HepG2 (cell line): ENCODE results near the gene ANKS1A. TPM values are rescaled to one million over a fixed set of nuclear protein-coding genes. Genes with fewer than 3 reads are reported as not detected.
A peak's percentile ranks its signal among the peaks of the same experiment; 100 is the strongest.

Source experiments
- ATAC-seq: fragments of 200-7000 bp; cut with Tn5 transposase; 3 replicates; pipeline ENCODE4 v1.9.1; 2020; ENCODE audit warnings: mild to moderate bottlenecking, moderate library complexity
- BruUV-seq: library from RNA; stranded (reverse); fragments of 400-500 nt; replicated peaks from 2 replicates; lab custom pipeline; 2021; lab: Mats Ljungman, UMichigan
- CTCF ChIA-PET: fragments of 300-600 bp; formaldehyde crosslinking; extraction: SDS; loops from one replicate; lab custom pipeline; 2021; ENCODE audit warnings: low total read pairs, inconsistent platforms, low intra/inter-chr PET ratio; lab: Yijun Ruan, JAX
- POLR2A ChIA-PET: fragments of 350-600 bp; sonication (Branson Sonifier 250); formaldehyde crosslinking; loops from one replicate; lab custom pipeline; 2020; ENCODE audit warnings: antibody characterized with exemption, inconsistent platforms; lab: Yijun Ruan, JAX
- DNase-seq: peaks from one replicate; pipeline ENCODE4 v3.0.0-alpha.2; 2015; ENCODE audit warnings: low spot score
- FAIRE-seq: peaks from 3 replicates; lab custom pipeline; 2011; peaks lifted over from hg19 to GRCh38; lab: Jason Lieb, UNC
- H2AFZ ChIP-seq: one replicate; pipeline ENCODE4 v1.6.1; 2011; ENCODE audit warnings: low read length, inconsistent platforms
- H3K27ac ChIP-seq: fragments of 300-600 bp; 3 replicates; pipeline ENCODE4 v1.8.0; 2011; ENCODE audit warnings: mixed run types, mild to moderate bottlenecking, mixed read lengths, low read length, inconsistent platforms; ENCODE audit not compliant: insufficient read depth; ENCODE audit errors: extremely low read length
- H3K27me3 ChIP-seq, 2 experiments: fragments of 200-600 bp in 1 of 2; 2 replicates in 1 of 2; 3 replicates in 1 of 2; pipeline versions ENCODE4 v1.6.0 to v1.8.0; 2011; ENCODE audit warnings: low read length in 2 of 2, mild to moderate bottlenecking in 2 of 2, moderate library complexity in 2 of 2, inconsistent platforms in 1 of 2; ENCODE audit not compliant: insufficient read depth in 2 of 2, control insufficient read depth in 1 of 2
- H3K36me3 ChIP-seq, 2 experiments: fragments of 200-600 bp in 1 of 2; replicated peaks in 1 of 2; 2 replicates in 1 of 2; 3 replicates in 1 of 2; pipeline versions ENCODE4 v1.5.1 to v1.8.0; 2011; ENCODE audit warnings: low read length in 2 of 2, inconsistent platforms in 1 of 2; ENCODE audit not compliant: insufficient read depth in 2 of 2, control insufficient read depth in 1 of 2
- H3K4me1 ChIP-seq: 2 replicates; pipeline ENCODE4 v1.5.1; 2012; ENCODE audit warnings: low read length, inconsistent platforms; ENCODE audit not compliant: insufficient read depth
- H3K4me2 ChIP-seq: 2 replicates; pipeline ENCODE4 v1.6.0; 2011; ENCODE audit warnings: low read depth, low read length, inconsistent platforms
- H3K4me3 ChIP-seq, 3 experiments: fragments of 200-600 bp in 1 of 3; sonication (generic), shearing (Covaris generic) in 1 of 3; replicated peaks in 1 of 3; 2 replicates each; pipeline ENCODE4 v1.5.1; 2011 to 2016; ENCODE audit warnings: low read length in 3 of 3, inconsistent platforms in 2 of 3, low read depth in 2 of 3, mild to moderate bottlenecking in 2 of 3, control low read depth in 1 of 3, mixed read lengths in 1 of 3; ENCODE audit not compliant: insufficient read depth in 1 of 3
- H3K79me2 ChIP-seq: one replicate; pipeline ENCODE4 v1.6.1; 2011; ENCODE audit warnings: low read length, inconsistent platforms; ENCODE audit not compliant: insufficient read depth
- H3K9ac ChIP-seq: 2 replicates; pipeline ENCODE4 v1.6.0; 2011; ENCODE audit warnings: mild to moderate bottlenecking, low read depth, low read length, inconsistent platforms; ENCODE audit not compliant: insufficient read depth
- H3K9me3 ChIP-seq: 2 replicates; pipeline ENCODE4 v1.5.1; 2012; ENCODE audit warnings: mild to moderate bottlenecking, low read length
- H4K20me1 ChIP-seq: 2 replicates; pipeline ENCODE4 v1.6.0; 2011; ENCODE audit warnings: inconsistent platforms, mild to moderate bottlenecking, low read length, moderate library complexity; ENCODE audit not compliant: insufficient read depth
- CEBPB ChIP-seq: IDR thresholded peaks from 2 replicates; pipeline ENCODE4 v1.6.1; 2011; ENCODE audit warnings: low read depth, low read length, improper control_type of control experiment, borderline replicate concordance
- CHD2 ChIP-seq: IDR thresholded peaks from 2 replicates; pipeline ENCODE4 v1.6.1; 2011; ENCODE audit warnings: low read depth, low read length, improper control_type of control experiment
- DPF2 ChIP-seq: sonication (generic); formaldehyde crosslinking; IDR thresholded peaks from 2 replicates; pipeline ENCODE4 v1.4.0; 2020; ENCODE audit warnings: mild to moderate bottlenecking, low read depth, missing genetic modification reagents, borderline replicate concordance
- EED ChIP-seq: sonication (generic); formaldehyde crosslinking; IDR thresholded peaks from 2 replicates; pipeline ENCODE4 v1.5.0; 2020; ENCODE audit warnings: mild to moderate bottlenecking, missing genetic modification reagents
- MAFG ChIP-seq: sonication (generic); formaldehyde crosslinking; IDR thresholded peaks from 2 replicates; pipeline ENCODE4 v1.5.1; 2020; ENCODE audit warnings: mild to moderate bottlenecking, missing genetic modification reagents
- SNAPC4 ChIP-seq: sonication (generic); formaldehyde crosslinking; IDR thresholded peaks from 2 replicates; pipeline ENCODE4 v1.4.0; 2020; ENCODE audit warnings: mild to moderate bottlenecking, missing genetic modification reagents
- TBX3 ChIP-seq: fragments of 450-650 bp; IDR thresholded peaks from 2 replicates; pipeline ENCODE4 v1.6.1; 2017; ENCODE audit warnings: antibody characterized with exemption, mild to moderate bottlenecking, inconsistent platforms, borderline replicate concordance
- TCF12 ChIP-seq, 2 experiments: fragments of 450-650 bp in 1 of 2; sonication (generic) in 1 of 2; formaldehyde crosslinking in 1 of 2; IDR thresholded peaks; 2 replicates each; pipeline versions ENCODE4 v1.6.1 to v1.8.0; 2017 to 2022; ENCODE audit warnings: antibody characterized with exemption in 1 of 2, mild to moderate bottlenecking in 1 of 2, missing genetic modification reagents in 1 of 2, moderate library complexity in 1 of 2
- XRCC5 ChIP-seq: fragments of 200-400 bp; formaldehyde crosslinking; optimal IDR thresholded peaks from 2 replicates; pipeline ENCODE3; 2017; ENCODE audit warnings: mild to moderate bottlenecking, low read length
- ZNF337 ChIP-seq: sonication (generic); formaldehyde crosslinking; IDR thresholded peaks from 2 replicates; pipeline ENCODE4 v1.5.1; 2020; ENCODE audit warnings: missing genetic modification reagents, low read depth, mild to moderate bottlenecking, borderline replicate concordance
- ZNF383 ChIP-seq: sonication (generic); formaldehyde crosslinking; IDR thresholded peaks from 2 replicates; pipeline ENCODE4 v1.4.0; 2020; ENCODE audit warnings: missing genetic modification reagents, mild to moderate bottlenecking, borderline replicate concordance
- ZNF564 ChIP-seq: sonication (generic); formaldehyde crosslinking; IDR thresholded peaks from 2 replicates; pipeline ENCODE4 v1.8.1; 2023; ENCODE audit warnings: mild to moderate bottlenecking, missing genetic modification reagents
- ZNF567 ChIP-seq: sonication (generic); formaldehyde crosslinking; IDR thresholded peaks from 2 replicates; pipeline ENCODE4 v1.8.1; 2023; ENCODE audit warnings: mild to moderate bottlenecking, missing genetic modification reagents, borderline replicate concordance
- ZNF572 ChIP-seq: sonication (generic); formaldehyde crosslinking; IDR thresholded peaks from 2 replicates; pipeline ENCODE4 v1.5.1; 2020; ENCODE audit warnings: mild to moderate bottlenecking, missing genetic modification reagents
- WGBS: methylation state at CpG from one replicate; pipeline ENCODE4 v1.1.6; 2017; ENCODE audit warnings: low lambda C conversion rate; 5-methylcytosine and 5-hydroxymethylcytosine counted together
- in situ Hi-C: cut with HindIII; loops from 2 replicates; pipeline ENCODE4 v1.10.0; 2017; ENCODE audit warnings: low pct_unique_long_range_greater_than_20kb; ENCODE audit not compliant: extremely low pct_ligation_motif_present
- intact Hi-C: fragments of 100-400 bp; cut with micrococcal nuclease; formaldehyde crosslinking; loops from one replicate; pipeline ENCODE4 v1.10.0; 2022; ENCODE audit not compliant: unreplicated experiment
- polyA plus RNA-seq, 8 experiments: library from polyadenylated mRNA; depleted of rRNA in 3 of 8; stranded (reverse) in 7 of 8; unstranded in 1 of 8; fragments of >200 nt; fragmentation: Illumina TruSeq in 4 of 8; extraction: Trizol in 4 of 8; gene quantifications; 2 replicates each; pipeline versions ENCODE4 v1.2.1 to v1.2.3, GENCODE V29; 2011 to 2016; ENCODE audit warnings: low read depth in 4 of 8, missing spikeins in 1 of 8, mixed read lengths in 1 of 8; ENCODE audit not compliant: insufficient read depth in 1 of 8
- total RNA-seq, 5 experiments: library from RNA; depleted of rRNA; stranded (reverse); fragments of >200 nt; fragmentation: Illumina TruSeq; extraction: Trizol; gene quantifications; 2 replicates each; pipeline ENCODE4 v1.2.3, GENCODE V29; 2016; ENCODE audit warnings: low read depth in 1 of 5
- TF ChIP-seq, protein P1 (sequence below): IDR thresholded peaks from 2 replicates; pipeline ENCODE4 v1.6.1; 2016; ENCODE audit warnings: low read depth, borderline replicate concordance
- TF ChIP-seq, protein P2 (sequence below): sonication (generic); formaldehyde crosslinking; IDR thresholded peaks from 2 replicates; pipeline ENCODE4 v1.5.1; 2020; ENCODE audit warnings: mild to moderate bottlenecking, missing genetic modification reagents, moderate library complexity

The ANKS1A gene
- total and polyA plus RNA-seq, 2 of the 13 experiments (the other 11 are each of a cell fraction or from before 2014, with no cell fraction given), result 7.2 to 15.1 TPM

- WGBS, result 87% methylated on average over 5 of the region's 5 CpGs
- H3K79me2 ChIP-seq, result peaks cover 38% of the 10 kb centered on the region
These were observed 22.8 kb downstream of the ANKS1A start for GRCh38 chr6:34911822-34912221.

DNA sequence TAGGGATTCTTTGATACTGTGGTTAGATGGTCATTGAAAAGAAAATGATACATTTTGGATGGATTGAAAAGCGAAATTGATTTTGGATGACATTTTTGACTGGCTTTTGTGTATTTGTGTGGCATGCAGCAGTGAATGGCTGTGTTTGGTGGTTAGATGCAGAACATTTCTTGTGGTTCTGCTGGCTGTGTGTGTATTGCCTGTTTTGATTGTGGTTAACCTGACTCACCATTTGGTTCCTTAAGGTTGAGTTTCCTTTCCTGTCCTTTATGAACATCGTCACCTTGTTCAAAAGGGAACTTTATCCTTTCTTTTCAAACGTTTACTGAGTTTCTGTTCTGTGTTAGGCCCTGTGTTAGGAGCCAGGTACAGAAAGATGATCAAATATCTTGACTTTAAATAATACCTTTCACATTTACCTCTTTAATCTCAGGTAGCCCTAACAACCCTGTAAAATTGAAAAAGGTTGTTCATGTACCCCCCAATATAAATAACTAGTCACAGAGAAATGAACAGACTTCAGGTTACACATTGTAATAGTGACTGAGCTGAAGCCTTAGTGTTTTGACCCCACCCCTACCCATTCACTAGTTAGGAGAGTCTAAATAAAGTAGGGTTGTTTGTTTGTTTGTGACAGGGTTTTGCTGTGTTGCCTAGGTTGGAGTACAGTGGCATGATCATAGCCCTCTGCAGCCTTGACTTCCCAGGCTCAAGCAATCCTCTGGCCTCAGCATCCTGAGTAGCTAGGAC, 23.8 kb downstream of the ANKS1A start:
- no TSS peak for BruUV-seq
- Histone ChIP-seq H3K4me2 (no peak overlapping the region), H3K27ac (no peak overlapping the region), H3K9me3 (no peaks in the 10 kb centered on the region), H3K27me3 (no peaks in the 10 kb centered on the region), H2AFZ (no peak overlapping the region), H4K20me1 (no peaks in the 10 kb centered on the region), H3K4me1 (peaks cover 16% of the 10 kb centered on the region), H3K4me3 (no peak overlapping the region), H3K9ac (no peak overlapping the region), H3K79me2 (peaks cover 36% of the 10 kb centered on the region), H3K36me3 (no peaks in the 10 kb centered on the region; a peak in 1 of 5 replicates)
- FAIRE-seq (no peak), ATAC-seq (no peak), DNase-seq (no peak)
- in situ Hi-C loops, result no loop called here
- 84% methylated on average over 3 of the region's 3 CpGs for WGBS
- intact Hi-C loops, result no loop called here
- CTCF ChIA-PET, result no interaction called here
- POLR2A ChIA-PET, result no interaction called here
- no peak for TF ChIP-seq SNAPC4 (CRISPR knock-in tag)
- TF ChIP-seq, protein P1, sequence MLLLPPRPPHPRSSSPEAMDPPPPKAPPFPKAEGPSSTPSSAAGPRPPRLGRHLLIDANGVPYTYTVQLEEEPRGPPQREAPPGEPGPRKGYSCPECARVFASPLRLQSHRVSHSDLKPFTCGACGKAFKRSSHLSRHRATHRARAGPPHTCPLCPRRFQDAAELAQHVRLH (CRISPR knock-in tag), result no peak
- no peak for TF ChIP-seq ZNF337 (CRISPR knock-in tag)
- TF ChIP-seq DPF2 (CRISPR knock-in tag), result no peak
- TF ChIP-seq TBX3, result no peak
- no peak for TF ChIP-seq XRCC5
- TF ChIP-seq, protein P2, sequence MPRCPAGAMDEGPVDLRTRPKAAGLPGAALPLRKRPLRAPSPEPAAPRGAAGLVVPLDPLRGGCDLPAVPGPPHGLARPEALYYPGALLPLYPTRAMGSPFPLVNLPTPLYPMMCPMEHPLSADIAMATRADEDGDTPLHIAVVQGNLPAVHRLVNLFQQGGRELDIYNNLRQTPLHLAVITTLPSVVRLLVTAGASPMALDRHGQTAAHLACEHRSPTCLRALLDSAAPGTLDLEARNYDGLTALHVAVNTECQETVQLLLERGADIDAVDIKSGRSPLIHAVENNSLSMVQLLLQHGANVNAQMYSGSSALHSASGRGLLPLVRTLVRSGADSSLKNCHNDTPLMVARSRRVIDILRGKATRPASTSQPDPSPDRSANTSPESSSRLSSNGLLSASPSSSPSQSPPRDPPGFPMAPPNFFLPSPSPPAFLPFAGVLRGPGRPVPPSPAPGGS (CRISPR knock-in tag), result no peak

More at GRCh38 chr6:34911822-34912221, 22.8 kb downstream of the ANKS1A start:
- no peaks in the 10 kb centered on the region; a peak in 1 of 5 replicates for H3K36me3 ChIP-seq
- H3K27ac ChIP-seq, result no peak overlapping the region
- H3K9me3 ChIP-seq, result no peaks in the 10 kb centered on the region
- no peaks in the 10 kb centered on the region for H3K27me3 ChIP-seq
- POLR2A ChIA-PET, result no interaction called here
- TF ChIP-seq EED (CRISPR knock-in tag) (no peak), CEBPB (peak; percentile 76), TCF12 (IDR thresholded peaks at IDR 0.05) (no peak), TCF12 (CRISPR knock-in tag; IDR thresholded peaks at IDR 0.05) (no peak), ZNF567 (CRISPR knock-in tag) (no peak), ZNF572 (no peak), ZNF564 (no peak), CHD2 (no peak), MAFG (CRISPR knock-in tag) (no peak), ZNF383 (CRISPR knock-in tag) (no peak)
- no peak overlapping the region for H3K9ac ChIP-seq
- intact Hi-C loops, result no loop called here
- no peak overlapping the region for H2AFZ ChIP-seq
- no peak overlapping the region for H3K4me2 ChIP-seq
- in situ Hi-C loops, result no loop called here
- no peaks in the 10 kb centered on the region for H4K20me1 ChIP-seq
- DNase-seq, result no peak
- BruUV-seq, result no TSS peak
- peaks cover 16% of the 10 kb centered on the region for H3K4me1 ChIP-seq
- FAIRE-seq, result no peak
- ATAC-seq, result no peak
- no peak overlapping the region for H3K4me3 ChIP-seq
- CTCF ChIA-PET, result no interaction called here
